HG03196 (cell line): ENCODE results near the gene RNF150.

Experiments used
- ATAC-seq: cut with Tn5 transposase; IDR thresholded peaks from one replicate; pipeline ENCODE4 v1.9.1; 2021; ENCODE audit not compliant: unreplicated experiment

The RNF150 gene

DNA sequence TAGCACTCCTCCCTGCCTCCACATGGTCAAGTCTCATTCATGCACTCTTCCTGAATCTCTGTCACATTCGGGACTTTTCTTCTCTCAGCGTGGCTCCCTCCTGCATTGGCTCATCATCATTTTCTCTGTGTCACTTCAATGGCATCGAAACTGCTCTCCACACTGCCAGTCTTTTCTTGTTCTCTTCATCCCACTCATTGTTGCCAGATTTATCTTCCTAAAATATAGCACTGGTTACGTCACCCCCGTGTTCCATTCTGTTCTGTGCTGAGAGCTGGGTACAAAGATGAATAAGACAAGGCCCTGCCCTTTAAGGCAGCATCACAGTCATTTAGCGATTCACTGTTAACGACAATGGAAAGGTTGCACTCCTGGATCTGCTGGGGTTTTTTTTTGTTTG is 202.7 kb downstream of the RNF150 start:
- no peak for ATAC-seq

- no peak for ATAC-seq
Measured at GRCh38 chr4:140930011-140930410, 203.3 kb downstream of the RNF150 start.

DNA sequence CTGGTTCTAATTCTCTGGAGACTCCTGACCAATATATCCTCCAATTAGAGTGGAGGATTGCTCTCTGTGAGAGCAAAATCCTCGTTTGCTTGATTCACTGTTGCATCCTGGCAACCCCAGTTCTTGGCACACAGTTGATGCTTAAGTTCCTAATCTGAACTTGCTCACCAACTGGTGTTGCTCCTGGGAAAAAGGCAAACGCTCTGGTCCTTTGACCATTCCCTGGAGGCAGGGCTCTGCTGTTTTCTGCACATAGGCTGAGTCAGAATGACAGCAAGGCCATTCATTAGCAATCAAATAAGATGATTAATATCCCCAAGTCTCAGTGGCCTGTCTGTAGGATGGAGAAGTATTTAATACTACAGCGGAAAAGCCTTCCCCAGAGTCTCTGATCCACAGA is 204.4 kb downstream of the RNF150 start:
- ATAC-seq: no peak

DNA sequence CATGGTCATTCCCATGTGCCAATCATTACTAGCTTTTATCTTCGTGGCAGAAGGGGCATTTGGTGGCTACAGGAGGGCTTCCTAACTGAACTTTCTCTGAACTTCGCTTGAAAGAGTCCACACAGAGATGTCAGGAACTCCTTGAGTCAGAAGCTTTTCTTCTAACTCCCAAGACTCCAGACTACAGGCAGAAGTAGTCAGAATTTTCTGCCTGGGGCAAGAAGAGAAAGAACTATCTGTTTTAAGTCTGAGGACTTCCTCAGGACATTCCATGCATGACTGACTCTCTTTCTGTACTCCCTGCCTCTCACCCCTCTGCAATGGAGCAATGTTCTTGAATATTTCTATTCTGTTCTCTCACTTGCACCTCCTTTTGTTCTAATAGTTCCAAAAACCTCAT is 206.6 kb downstream of the RNF150 start:
- ATAC-seq: no peak

GRCh38 chr4:140925417-140925816 is 207.9 kb downstream of the RNF150 start:
- no peak for ATAC-seq

DNA sequence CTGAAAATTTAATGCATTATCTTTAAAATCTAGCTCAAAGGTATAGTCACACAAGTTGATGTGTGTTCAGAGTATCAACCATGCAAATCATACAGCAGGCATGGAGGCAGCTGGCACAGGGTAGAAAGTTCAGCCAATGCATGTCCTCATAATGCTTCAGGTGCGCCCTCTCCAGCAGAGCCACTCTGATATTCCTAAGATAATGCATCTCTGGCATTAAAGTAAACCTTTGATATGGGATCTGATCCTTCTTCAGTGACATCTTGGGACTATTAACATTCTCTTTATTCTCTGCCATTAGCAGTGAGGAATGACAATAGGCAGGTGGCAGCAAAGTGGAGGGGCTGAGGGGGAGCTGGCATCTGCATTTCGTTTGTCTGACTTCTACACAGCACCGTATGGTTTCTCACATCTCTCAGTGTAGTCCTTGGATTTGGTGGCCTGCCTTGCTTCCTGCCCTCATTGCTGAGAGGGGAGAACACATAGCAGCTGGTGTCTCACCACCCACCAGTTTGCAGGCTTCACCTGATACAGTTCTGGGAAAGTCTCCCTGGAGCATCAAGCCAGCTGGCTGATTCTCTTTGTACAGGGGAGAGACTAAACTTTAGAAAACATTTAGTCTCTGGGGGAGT is 208.4 kb downstream of the RNF150 start:
- ATAC-seq: no peak

DNA sequence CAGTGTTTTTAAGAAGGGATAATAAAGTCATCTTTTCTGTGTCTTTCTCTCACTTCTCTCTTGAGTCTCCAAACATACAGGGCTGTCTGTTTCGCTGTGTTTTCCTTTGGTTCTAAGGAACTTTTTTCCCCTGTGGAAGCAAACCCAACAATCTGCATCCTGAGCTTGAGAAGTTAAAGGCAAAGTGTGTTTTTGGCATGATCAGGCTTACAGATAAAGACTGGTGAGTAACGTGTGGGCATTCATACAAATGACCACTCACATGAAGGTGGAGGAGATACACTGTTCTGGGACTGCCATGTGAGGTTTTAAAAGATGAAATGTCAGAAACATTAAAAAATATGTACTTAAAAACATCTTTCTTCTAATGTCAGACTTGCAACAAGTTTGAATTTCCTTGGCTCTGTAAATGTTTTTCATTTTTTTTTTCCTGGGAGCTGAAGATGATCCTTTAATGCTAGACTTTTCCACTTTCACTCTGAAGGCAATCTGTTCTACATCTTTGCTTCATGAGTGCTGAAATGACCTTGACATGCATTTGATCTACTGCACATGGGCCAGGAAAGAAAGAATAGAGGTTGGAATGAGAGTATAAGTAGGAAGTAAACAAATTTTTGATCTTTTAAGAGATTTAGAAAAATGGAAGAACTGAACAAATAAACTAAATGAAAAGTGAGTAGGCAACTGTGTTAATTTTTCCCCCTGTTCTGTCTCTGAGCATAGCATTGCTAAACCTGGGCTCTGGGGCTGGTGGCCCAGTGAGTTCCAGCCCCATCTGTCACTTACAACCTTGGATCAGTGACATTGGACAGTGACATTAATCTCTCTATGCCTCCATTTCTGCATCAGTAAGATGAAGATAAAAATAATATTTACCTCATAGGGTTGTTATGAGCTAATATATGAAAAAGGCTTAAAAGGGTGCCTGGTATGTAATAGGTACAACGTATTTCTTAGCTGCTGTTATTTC is 226.0 kb downstream of the RNF150 start:
- ATAC-seq: no peak

- ATAC-seq: no peak
Measured at GRCh38 chr4:140904904-140905303, 228.4 kb downstream of the RNF150 start.

DNA sequence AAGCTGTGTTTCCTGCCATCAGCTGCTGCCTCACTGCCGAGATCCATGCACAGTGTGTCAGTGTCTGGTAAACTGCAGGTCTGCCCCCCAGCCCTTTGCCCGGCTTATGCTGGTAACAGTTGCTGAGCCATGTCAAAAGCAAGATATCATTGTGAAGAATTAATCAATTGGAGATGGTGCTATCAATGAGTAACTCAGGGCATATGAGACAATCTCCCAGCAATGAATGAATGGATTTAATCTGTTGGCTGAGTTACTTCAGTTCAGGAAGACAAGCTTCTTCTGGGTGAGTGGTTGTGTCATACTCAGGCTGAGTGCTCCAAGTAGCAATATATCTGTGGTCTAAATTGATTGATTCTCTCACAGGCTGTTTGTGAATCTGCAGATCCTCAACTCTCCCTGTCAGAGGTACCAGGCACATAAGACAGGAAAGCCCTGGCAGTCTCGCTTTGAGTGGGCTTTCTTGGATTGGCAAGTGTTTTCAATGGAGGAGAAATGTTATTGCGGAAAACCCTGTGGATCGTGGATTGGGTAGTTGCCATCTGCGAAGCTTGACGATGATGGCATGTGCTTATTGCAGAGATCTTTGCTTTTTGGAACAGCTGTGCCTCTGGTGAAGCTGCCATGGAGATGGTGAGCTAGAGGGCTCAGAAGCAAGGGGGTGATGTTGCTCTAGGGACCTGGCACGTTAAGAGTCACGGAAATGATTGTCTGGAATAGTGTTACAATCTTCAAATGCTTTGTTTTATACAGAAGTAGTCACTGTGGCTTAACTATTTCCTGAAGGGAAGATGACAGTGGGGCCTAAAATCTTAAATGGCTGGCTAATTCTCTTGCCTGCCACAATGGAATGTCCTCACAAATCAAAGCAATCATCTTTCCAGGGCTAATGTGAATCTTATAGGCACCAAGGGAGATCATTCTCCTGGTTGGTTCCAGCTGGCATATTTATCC is 229.5 kb downstream of the RNF150 start:
- ATAC-seq: no peak

DNA sequence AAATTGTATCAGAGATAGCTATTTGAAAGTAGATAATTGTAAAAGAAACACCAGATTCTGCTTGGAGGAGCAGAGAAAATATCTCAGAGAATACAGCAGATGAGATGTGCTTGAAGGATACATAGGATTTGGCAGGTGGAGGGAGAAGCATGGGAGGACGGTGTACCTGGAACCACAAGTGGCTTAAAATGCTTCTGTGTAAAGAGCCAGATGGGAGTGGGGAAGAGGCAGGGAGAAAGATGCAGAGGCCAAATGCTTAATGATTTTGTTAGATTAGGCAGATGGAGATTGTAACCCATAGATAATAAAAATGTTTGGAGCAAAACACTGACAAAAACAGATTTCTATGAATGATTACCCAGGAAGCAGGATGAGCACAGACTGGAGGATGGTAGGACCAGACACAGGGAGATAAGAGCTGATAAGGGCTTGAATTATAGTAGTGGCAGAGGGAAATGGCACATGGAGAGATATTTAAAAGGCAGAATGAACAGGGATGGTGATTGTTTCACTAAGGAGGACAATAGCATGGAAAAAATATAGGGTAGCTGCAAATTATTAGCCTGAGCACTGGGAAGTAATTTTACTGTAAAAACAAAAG is 231.4 kb downstream of the RNF150 start:
- no peak for ATAC-seq

DNA sequence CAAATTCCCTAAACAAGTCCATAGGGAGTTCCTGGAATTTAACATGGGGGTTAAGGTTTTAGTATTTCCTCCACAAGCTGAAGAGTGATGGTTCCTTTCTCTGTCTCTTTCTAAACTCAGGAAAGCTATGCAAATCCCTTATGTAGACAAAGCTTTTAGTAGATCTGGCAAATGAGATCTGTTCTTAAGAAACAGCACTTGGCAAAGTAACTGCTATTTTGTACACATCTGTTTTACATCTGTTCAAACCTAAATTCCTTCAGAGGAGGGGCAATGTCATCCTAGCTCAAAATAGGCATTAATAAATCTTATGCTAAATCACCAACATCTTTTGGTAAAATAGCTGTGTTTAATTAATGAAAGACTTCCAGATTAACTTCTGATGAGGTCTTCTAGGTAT is 239.3 kb downstream of the RNF150 start:
- ATAC-seq: no peak

GRCh38 chr4:140888054-140888453 is 245.2 kb downstream of the RNF150 start:
- no peak for ATAC-seq

DNA sequence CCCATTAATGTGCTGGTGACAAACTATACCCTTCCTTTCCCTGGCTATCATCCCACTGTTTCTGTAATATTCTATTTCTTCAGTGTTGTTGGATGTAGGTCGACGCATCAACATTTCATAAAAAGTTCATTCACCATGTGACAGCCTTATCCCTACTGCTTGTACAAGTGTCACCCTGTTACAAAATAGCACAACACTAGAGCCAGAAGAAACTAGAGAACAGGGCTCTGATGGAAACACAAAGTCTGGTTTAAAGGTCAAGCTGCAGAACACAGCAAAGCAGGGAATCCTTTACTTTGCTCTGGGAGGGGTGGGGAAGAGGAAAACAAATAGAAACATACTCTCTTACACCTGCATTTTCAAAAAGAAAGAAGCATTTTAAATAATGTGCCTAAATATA is 245.8 kb downstream of the RNF150 start:
- no peak for ATAC-seq

DNA sequence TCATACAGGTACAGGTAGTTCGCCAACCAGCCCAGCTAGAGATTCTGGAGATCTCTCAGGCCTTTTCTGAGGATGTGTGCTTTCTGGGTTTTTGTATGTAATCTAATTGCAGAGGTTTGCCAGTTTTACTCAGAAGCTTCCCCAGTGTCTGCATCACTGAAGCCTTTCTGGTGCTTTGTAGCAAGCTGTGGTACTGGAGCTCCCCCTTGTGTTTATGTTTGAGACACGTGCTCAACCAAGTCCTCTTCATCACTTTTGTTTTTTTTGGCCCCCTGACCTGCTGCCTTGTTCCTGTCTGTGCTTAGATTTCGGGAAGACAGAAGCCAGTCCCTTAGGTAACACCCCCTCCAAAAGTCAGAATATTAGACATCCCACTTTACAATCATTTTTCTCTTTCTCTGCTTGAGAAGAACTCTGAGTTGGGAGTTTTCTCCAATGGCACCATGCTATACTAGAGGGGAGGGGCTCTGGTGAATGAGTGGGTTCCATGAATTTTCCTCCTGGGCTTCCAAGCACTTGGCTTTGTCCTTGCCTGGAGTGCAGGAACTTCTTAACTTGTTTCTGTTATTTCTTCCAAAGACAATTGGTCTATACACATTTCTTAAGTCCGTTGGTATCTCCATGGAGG is 248.7 kb downstream of the RNF150 start:
- no peak for ATAC-seq

- no peak for ATAC-seq
Measured at GRCh38 chr4:140877781-140878180, 255.5 kb downstream of the RNF150 start.

DNA sequence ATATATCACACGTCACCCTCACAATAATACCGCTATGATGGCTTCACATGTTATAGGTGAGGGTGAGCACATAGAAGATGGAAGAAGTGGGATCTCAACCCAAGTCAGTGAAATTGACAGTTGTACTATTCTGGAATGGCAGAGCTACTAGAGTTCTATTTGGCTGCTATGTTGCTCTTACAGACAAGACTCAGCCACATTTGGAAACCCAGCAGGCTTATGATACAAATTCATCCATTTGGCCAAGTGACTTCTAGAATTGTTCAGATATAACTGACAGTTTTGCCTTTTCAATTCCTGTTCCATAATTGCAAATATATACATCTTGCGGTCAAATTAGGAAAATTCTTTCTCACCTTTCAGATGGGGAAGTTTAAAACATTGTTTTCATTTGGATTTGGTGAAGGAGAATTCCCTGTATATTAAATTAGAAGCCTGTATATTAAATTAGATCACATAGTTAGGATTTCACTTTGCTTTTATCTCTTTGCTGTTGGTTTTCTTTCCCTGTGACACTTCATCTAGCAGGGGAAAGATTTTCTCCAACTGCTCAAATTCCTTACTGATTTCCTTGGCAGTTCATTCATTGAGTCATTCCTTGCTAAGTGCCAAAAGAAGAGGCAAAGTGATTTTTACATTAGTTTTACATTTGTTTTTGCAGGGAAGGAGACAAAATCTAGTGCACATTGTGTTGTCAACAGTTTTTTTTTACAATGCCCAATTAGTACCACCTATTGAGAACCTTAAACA is 256.5 kb downstream of the RNF150 start:
- no peak for ATAC-seq

GRCh38 chr4:140875746-140876452 is 257.4 kb downstream of the RNF150 start:
- ATAC-seq: no peak

DNA sequence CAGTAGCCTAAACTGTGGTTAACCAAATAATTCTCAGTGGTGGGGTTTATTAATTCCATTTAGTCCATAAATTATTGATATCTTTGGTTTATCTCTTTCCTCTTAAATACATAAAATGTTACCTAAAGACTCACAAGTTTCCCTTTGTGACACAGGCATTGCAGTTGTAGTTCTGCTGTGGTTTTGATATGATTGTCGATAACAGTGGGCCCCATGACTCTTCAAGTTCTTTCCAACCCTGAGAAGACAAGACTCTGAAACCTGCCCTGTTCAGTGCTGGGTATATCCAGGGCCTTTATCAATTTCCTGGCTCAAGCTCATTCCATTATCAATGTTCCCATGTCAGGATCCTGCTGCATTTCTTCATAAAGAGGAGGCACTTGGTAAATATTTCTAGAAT is 259.2 kb downstream of the RNF150 start:
- ATAC-seq: no peak

DNA sequence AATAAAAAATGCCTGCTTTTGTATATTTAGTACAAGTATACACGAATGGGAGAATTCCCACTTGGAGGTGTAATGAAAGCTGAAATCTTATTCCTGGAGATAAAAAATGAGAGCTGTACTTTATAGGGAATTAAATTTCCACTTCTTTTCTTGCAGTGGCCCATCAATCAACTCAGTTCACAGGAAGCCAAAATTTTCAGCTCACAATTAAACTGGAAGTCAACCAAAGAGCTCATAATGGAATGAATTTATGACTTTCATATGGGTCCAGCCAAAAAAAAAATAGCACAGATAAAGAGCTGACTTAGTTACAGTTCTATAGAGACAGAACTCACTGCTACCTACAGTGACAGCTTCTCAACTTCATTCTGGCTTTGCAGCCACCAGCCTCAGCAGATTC is 261.9 kb downstream of the RNF150 start:
- ATAC-seq: no peak
